Loucy (cell line): ENCODE measurements around the gene ARFGEF3.

ENCODE experiments used
- H2AFZ ChIP-seq: fragments of 200-600 bp; sonication (generic); 2 replicates; pipeline ENCODE4 v1.6.0; 2016; ENCODE audit warnings: antibody characterized with exemption, mild to moderate bottlenecking, low read length, moderate library complexity
- H3F3A ChIP-seq: fragments of 200-600 bp; 2 replicates; pipeline ENCODE4 v1.6.0; 2016; ENCODE audit warnings: antibody characterized with exemption, low read depth, mild to moderate bottlenecking
- H3K27me3 ChIP-seq: fragments of 200-600 bp; sonication (generic); 2 replicates; pipeline ENCODE4 v1.6.1; 2014; ENCODE audit warnings: low read length, mild to moderate bottlenecking; ENCODE audit not compliant: insufficient read depth, poor library complexity, severe bottlenecking
- H3K36me3 ChIP-seq: fragments of 200-600 bp; sonication (generic); 2 replicates; pipeline ENCODE4 v1.6.1; 2016; ENCODE audit warnings: low read length; ENCODE audit not compliant: insufficient read depth
- H3K4me1 ChIP-seq: fragments of 200-600 bp; sonication (generic); 2 replicates; pipeline ENCODE4 v1.5.1; 2014; ENCODE audit warnings: low read length, mild to moderate bottlenecking; ENCODE audit not compliant: insufficient read depth, poor library complexity, severe bottlenecking
- H3K4me2 ChIP-seq: fragments of 200-600 bp; sonication (generic); 2 replicates; pipeline ENCODE4 v1.6.0; 2014; ENCODE audit warnings: antibody characterized with exemption, low read length, low read depth, mild to moderate bottlenecking; ENCODE audit not compliant: poor library complexity, severe bottlenecking
- H3K4me3 ChIP-seq: fragments of 200-600 bp; sonication (generic); 2 replicates; pipeline ENCODE4 v1.5.1; 2014; ENCODE audit warnings: low read length, mild to moderate bottlenecking, mixed read lengths; ENCODE audit not compliant: poor library complexity, severe bottlenecking
- H3K79me2 ChIP-seq: fragments of 200-600 bp; sonication (generic); 2 replicates; pipeline ENCODE4 v1.6.1; 2014; ENCODE audit warnings: low read length; ENCODE audit not compliant: insufficient read depth
- H3K9ac ChIP-seq: fragments of 200-600 bp; sonication (generic); 2 replicates; pipeline ENCODE4 v1.6.0; 2014; ENCODE audit warnings: mild to moderate bottlenecking, low read depth, low read length, moderate library complexity; ENCODE audit not compliant: poor library complexity, severe bottlenecking
- H3K9me2 ChIP-seq: fragments of 200-600 bp; sonication (generic); replicated peaks from 2 replicates; pipeline ENCODE4 v1.6.1; 2016; ENCODE audit warnings: low read depth, low read length, mixed read lengths
- H3K9me3 ChIP-seq: fragments of 200-600 bp; sonication (generic); 2 replicates; pipeline ENCODE4 v1.6.1; 2014; ENCODE audit warnings: mild to moderate bottlenecking, antibody characterized with exemption, low read length, low read depth; ENCODE audit not compliant: insufficient read depth
- H4K20me1 ChIP-seq: fragments of 200-600 bp; sonication (generic); 2 replicates; pipeline ENCODE4 v1.6.0; 2014; ENCODE audit warnings: antibody characterized with exemption, low read length, mild to moderate bottlenecking; ENCODE audit not compliant: insufficient read depth, poor library complexity, severe bottlenecking
- CTCF ChIP-seq: fragments of 200-600 bp; sonication (generic); conservative IDR thresholded peaks from 2 replicates; pipeline ENCODE4 v1.5.1; 2014; ENCODE audit warnings: mild to moderate bottlenecking, antibody characterized with exemption, low read length
- EZH2phosphoT487 ChIP-seq: fragments of 200-600 bp; IDR thresholded peaks from 2 replicates; pipeline ENCODE4 v1.6.1; 2018; ENCODE audit warnings: antibody characterized with exemption, mild to moderate bottlenecking, moderate library complexity, borderline replicate concordance

ARFGEF3 gene

GRCh38 chr6:138296786-138297185, 135.0 kb downstream of the ARFGEF3 start:
- H3K79me2 ChIP-seq: no peaks in the 10 kb centered on the region
- no peaks in the 10 kb centered on the region for H3K9me2 ChIP-seq
- no peaks in the 10 kb centered on the region for H3K36me3 ChIP-seq
- no peaks in the 10 kb centered on the region for H3K27me3 ChIP-seq
- H3K4me2 ChIP-seq: no peak overlapping the region
- no peaks in the 10 kb centered on the region for H3F3A ChIP-seq
- no peak overlapping the region for H3K4me3 ChIP-seq
- no peaks in the 10 kb centered on the region for H3K4me1 ChIP-seq
- no peak overlapping the region for H2AFZ ChIP-seq
- no peak overlapping the region for H3K9ac ChIP-seq
- H3K9me3 ChIP-seq: no peaks in the 10 kb centered on the region
- no peaks in the 10 kb centered on the region for H4K20me1 ChIP-seq
- TF ChIP-seq EZH2phosphoT487: no peak

GRCh38 chr6:138297761-138298298, 136.1 kb downstream of the ARFGEF3 start:
- no peaks in the 10 kb centered on the region for H3K9me2 ChIP-seq

GRCh38 chr6:138300469-138300868, 138.7 kb downstream of the ARFGEF3 start:
- TF ChIP-seq CTCF: no peak
- TF ChIP-seq EZH2phosphoT487: no peak
- Histone ChIP-seq H3K4me1 (no peaks in the 10 kb centered on the region), H3K4me2 (no peak overlapping the region), H3K9ac (no peak overlapping the region), H3K9me2 (no peaks in the 10 kb centered on the region), H4K20me1 (no peaks in the 10 kb centered on the region), H3K4me3 (no peak overlapping the region), H3K27me3 (no peaks in the 10 kb centered on the region), H2AFZ (no peak overlapping the region), H3F3A (no peaks in the 10 kb centered on the region), H3K9me3 (no peaks in the 10 kb centered on the region), H3K36me3 (no peaks in the 10 kb centered on the region), H3K79me2 (no peaks in the 10 kb centered on the region)

More at GRCh38 chr6:138297761-138298298, 136.1 kb downstream of the ARFGEF3 start:
- Histone ChIP-seq H3K9ac (no peak overlapping the region), H3K4me3 (no peak overlapping the region), H3K9me3 (no peaks in the 10 kb centered on the region), H3K36me3 (no peaks in the 10 kb centered on the region), H3F3A (no peaks in the 10 kb centered on the region), H2AFZ (no peak overlapping the region), H3K79me2 (no peaks in the 10 kb centered on the region), H3K4me2 (no peak overlapping the region), H3K27me3 (no peaks in the 10 kb centered on the region), H3K4me1 (no peaks in the 10 kb centered on the region), H4K20me1 (no peaks in the 10 kb centered on the region)
- no peak for TF ChIP-seq EZH2phosphoT487
- no peak for TF ChIP-seq CTCF

- no peaks in the 10 kb centered on the region for H3K9me2 ChIP-seq
- no peaks in the 10 kb centered on the region for H4K20me1 ChIP-seq
- H3K9me3 ChIP-seq: no peaks in the 10 kb centered on the region
- H3K4me1 ChIP-seq: no peaks in the 10 kb centered on the region
- H3K4me2 ChIP-seq: no peak overlapping the region
- H3K79me2 ChIP-seq: no peaks in the 10 kb centered on the region
- H2AFZ ChIP-seq: no peak overlapping the region
- no peaks in the 10 kb centered on the region for H3K27me3 ChIP-seq
- TF ChIP-seq CTCF (no peak), EZH2phosphoT487 (no peak)
- H3K9ac ChIP-seq: no peak overlapping the region
- H3K36me3 ChIP-seq: no peaks in the 10 kb centered on the region
- no peak overlapping the region for H3K4me3 ChIP-seq
- no peaks in the 10 kb centered on the region for H3F3A ChIP-seq
Measured at GRCh38 chr6:138302554-138302953, 140.8 kb downstream of the ARFGEF3 start.
